Measurements from ENCODE around the gene ATF7IP2.
"Not testable (repeated sequence)": the region's sequence is repeated elsewhere in the genome, so short reads cannot be mapped to it uniquely, and the experiment has no call there.

The ATF7IP2 gene

GRCh38 chr16:10362077-10362863 lies 23.6 kb upstream of the ATF7IP2 start:
- Histone ChIP-seq H3K27me3 (ENCODE audit: insufficient read depth, low read length, poor library complexity, severe bottlenecking) (no peaks in the 10 kb centered on the region), H3F3A (ENCODE audit: low read depth) (no peaks in the 10 kb centered on the region), H3K9me2 (replicated peaks; ENCODE audit: low read depth, low read length) (no peaks in the 10 kb centered on the region), H3K4me2 (ENCODE audit: low read depth, low read length, poor library complexity, severe bottlenecking) (no peak overlapping the region), H4K20me1 (ENCODE audit: insufficient read depth, low read length, poor library complexity, severe bottlenecking) (no peaks in the 10 kb centered on the region), H3K36me3 (ENCODE audit: insufficient read depth, low read length) (no peaks in the 10 kb centered on the region), H3K79me2 (ENCODE audit: insufficient read depth, low read length) (no peaks in the 10 kb centered on the region), H2AFZ (ENCODE audit: low read length) (no peak overlapping the region), H3K4me3 (ENCODE audit: low read length, poor library complexity, severe bottlenecking) (no peak overlapping the region), H3K4me1 (ENCODE audit: insufficient read depth, low read length, poor library complexity, severe bottlenecking) (no peaks in the 10 kb centered on the region), H3K9me3 (ENCODE audit: insufficient read depth, low read depth, low read length) (no peaks in the 10 kb centered on the region), H3K9ac (ENCODE audit: low read depth, low read length, poor library complexity, severe bottlenecking) (no peak overlapping the region)
- TF ChIP-seq EZH2phosphoT487 (IDR thresholded peaks at IDR 0.05; ENCODE audit: borderline replicate concordance) (no peak), CTCF (conservative IDR thresholded peaks at IDR 0.05; ENCODE audit: low read length) (no peak)

GRCh38 chr16:10362864-10363197 lies 23.0 kb upstream of the ATF7IP2 start:
- not testable (repeated sequence) for H3K36me3 ChIP-seq (ENCODE audit: insufficient read depth, low read length); H3K4me3 ChIP-seq (ENCODE audit: low read length, poor library complexity, severe bottlenecking); H3K79me2 ChIP-seq (ENCODE audit: insufficient read depth, low read length); H3K27me3 ChIP-seq (ENCODE audit: insufficient read depth, low read length, poor library complexity, severe bottlenecking); H3F3A ChIP-seq (ENCODE audit: low read depth); H3K9ac ChIP-seq (ENCODE audit: low read depth, low read length, poor library complexity, severe bottlenecking); H3K4me1 ChIP-seq (ENCODE audit: insufficient read depth, low read length, poor library complexity, severe bottlenecking); H3K4me2 ChIP-seq (ENCODE audit: low read depth, low read length, poor library complexity, severe bottlenecking); H2AFZ ChIP-seq (ENCODE audit: low read length); H3K9me2 ChIP-seq (replicated peaks; ENCODE audit: low read depth, low read length); H3K9me3 ChIP-seq (ENCODE audit: insufficient read depth, low read depth, low read length); H4K20me1 ChIP-seq (ENCODE audit: insufficient read depth, low read length, poor library complexity, severe bottlenecking)

- H2AFZ ChIP-seq (ENCODE audit: low read length); H3K27me3 ChIP-seq (ENCODE audit: insufficient read depth, low read length, poor library complexity, severe bottlenecking): not testable (repeated sequence)
Measured at GRCh38 chr16:10366619-10367018, 19.2 kb upstream of the ATF7IP2 start.

GRCh38 chr16:10367616-10368188 lies 18.2 kb upstream of the ATF7IP2 start:
- no peak overlapping the region for H3K4me2 ChIP-seq (ENCODE audit: low read depth, low read length, poor library complexity, severe bottlenecking)
- no peaks in the 10 kb centered on the region for H3K4me1 ChIP-seq (ENCODE audit: insufficient read depth, low read length, poor library complexity, severe bottlenecking)
- H3F3A ChIP-seq (ENCODE audit: low read depth) = no peaks in the 10 kb centered on the region
- H2AFZ ChIP-seq (ENCODE audit: low read length) = no peak overlapping the region
- no peaks in the 10 kb centered on the region for H3K36me3 ChIP-seq (ENCODE audit: insufficient read depth, low read length)
- no peaks in the 10 kb centered on the region for H3K79me2 ChIP-seq (ENCODE audit: insufficient read depth, low read length)
- no peaks in the 10 kb centered on the region for H3K9me2 ChIP-seq (replicated peaks; ENCODE audit: low read depth, low read length)
- no peaks in the 10 kb centered on the region for H4K20me1 ChIP-seq (ENCODE audit: insufficient read depth, low read length, poor library complexity, severe bottlenecking)
- H3K4me3 ChIP-seq (ENCODE audit: low read length, poor library complexity, severe bottlenecking) = no peak overlapping the region
- no peaks in the 10 kb centered on the region for H3K9me3 ChIP-seq (ENCODE audit: insufficient read depth, low read depth, low read length)
- no peaks in the 10 kb centered on the region for H3K27me3 ChIP-seq (ENCODE audit: insufficient read depth, low read length, poor library complexity, severe bottlenecking)
- no peak for TF ChIP-seq EZH2phosphoT487 (IDR thresholded peaks at IDR 0.05; ENCODE audit: borderline replicate concordance)
- TF ChIP-seq CTCF (conservative IDR thresholded peaks at IDR 0.05; ENCODE audit: low read length) = no peak
- no peak overlapping the region for H3K9ac ChIP-seq (ENCODE audit: low read depth, low read length, poor library complexity, severe bottlenecking)

More at GRCh38 chr16:10366619-10367018, 19.2 kb upstream of the ATF7IP2 start:
- not testable (repeated sequence) for H3K9me3 ChIP-seq (ENCODE audit: insufficient read depth, low read depth, low read length); H3K9me2 ChIP-seq (replicated peaks; ENCODE audit: low read depth, low read length); H3F3A ChIP-seq (ENCODE audit: low read depth); H3K4me3 ChIP-seq (ENCODE audit: low read length, poor library complexity, severe bottlenecking); H3K4me1 ChIP-seq (ENCODE audit: insufficient read depth, low read length, poor library complexity, severe bottlenecking); H4K20me1 ChIP-seq (ENCODE audit: insufficient read depth, low read length, poor library complexity, severe bottlenecking); H3K79me2 ChIP-seq (ENCODE audit: insufficient read depth, low read length); H3K36me3 ChIP-seq (ENCODE audit: insufficient read depth, low read length); H3K9ac ChIP-seq (ENCODE audit: low read depth, low read length, poor library complexity, severe bottlenecking); H3K4me2 ChIP-seq (ENCODE audit: low read depth, low read length, poor library complexity, severe bottlenecking)

All from Loucy (cell line).